ENCODE data around the gene LILRA2.
"Not testable (repeated sequence)": the region's sequence is repeated elsewhere in the genome, so short reads cannot be mapped to it uniquely, and the experiment has no call there.

The LILRA2 gene

DNA sequence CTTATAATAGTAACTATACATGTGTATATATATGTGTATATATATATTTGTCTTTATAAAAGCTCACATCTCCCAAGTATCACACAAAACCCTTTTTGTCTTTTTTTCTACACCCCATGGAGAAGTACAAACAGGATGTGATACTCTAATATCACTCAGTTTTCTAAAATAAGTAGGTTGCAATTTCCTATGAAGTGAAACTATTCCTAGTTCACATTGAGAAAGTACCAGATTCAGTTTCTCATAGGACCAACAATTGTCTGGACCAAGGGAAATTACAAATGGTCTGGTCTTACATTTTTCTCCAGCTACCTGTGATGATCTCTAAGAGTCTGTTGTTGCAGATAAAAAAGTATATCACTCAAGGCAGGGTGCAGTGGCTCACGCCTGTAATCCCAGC is 38.8 kb downstream of the LILRA2 start:
- DNase-seq: no peak

DNA sequence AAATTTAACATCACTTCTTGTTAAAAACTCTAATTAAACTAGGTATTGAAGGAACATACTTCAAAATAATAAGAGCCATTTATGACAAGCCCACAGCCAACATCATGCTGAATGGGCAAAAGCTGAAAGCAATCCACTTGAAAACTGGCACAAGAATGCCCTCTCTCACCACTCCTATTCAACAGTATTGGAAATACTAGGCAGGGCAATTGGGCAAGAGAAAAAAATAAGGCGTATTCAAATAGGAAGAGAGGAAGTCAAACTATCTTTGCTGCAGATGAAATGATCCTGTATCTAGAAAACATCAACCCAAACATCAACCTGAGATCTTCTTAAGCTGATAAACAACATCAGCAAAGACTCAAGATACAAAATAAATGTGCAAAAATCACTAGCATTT is 41.1 kb downstream of the LILRA2 start:
- no peak for DNase-seq

DNA sequence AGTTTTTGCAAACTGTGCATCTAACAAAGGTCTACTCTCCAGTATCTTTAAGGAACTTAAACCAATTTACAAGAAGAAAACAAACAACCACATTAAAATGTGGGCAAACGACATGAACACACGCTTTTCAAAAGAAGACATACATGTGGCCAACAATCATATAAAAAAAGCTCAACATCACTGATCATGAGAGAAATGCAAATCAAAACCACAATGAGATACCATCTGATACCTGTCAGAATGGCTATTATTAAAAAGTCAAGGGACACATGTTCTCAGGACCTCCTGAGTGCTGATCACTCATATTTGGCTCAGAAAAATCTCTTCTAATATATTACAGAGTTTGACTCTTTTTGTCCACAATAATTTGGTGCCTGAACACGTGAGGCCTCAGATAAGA is 42.5 kb downstream of the LILRA2 start:
- DNase-seq: no peak

DNA sequence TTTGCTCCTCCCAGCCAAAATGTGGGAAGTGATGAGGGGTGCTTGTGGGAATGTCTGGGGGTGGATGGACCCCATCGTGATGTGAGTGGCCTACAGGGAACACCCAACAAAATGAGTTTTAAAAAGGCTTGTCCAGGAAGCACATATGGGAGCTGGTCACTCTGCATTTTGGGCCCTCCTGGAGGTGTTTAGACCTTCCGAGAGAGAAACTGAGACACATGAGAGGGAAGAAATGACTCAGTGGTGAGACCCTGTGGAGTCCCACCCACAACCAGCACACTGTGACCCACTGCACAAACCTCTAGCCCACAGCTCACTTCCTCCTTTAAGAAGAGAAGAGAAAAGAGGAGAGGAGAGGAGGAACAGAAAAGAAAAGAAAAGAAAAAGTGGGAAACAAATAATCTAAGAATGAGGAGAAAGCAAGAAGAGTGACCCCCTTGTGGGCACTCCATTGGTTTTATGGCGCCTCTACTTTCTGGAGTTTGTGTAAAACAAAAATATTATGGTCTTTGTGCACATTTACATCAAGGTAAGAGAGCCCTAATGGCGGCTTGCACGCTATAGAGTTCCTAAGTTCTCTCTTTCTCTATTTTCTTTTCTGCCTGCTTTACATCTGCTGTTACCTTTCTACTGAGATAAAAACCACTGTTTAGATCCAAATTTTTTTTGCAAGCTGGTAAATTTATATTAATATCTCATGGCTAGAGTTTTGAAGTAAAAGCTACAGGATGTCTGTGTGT is 43.4 kb downstream of the LILRA2 start:
- DNase-seq: no peak

DNA sequence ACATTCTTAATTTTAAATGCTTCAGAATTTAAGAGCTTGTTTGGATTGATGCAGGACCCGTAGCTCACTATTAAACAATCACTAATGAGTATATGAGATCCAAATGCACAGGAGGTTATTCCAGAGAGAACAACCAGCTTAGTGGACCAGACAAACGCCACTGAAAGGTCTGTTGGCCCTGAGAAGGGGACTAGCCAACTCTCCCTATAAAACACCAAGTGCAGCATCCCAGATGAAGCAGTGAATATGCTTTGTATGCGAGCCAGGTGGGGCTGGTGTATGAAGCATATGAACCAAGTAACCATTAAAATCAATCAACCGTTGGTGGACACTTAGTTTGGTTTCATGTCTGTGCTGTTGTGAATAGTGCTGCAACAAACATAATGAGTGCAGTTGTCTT is 46.9 kb downstream of the LILRA2 start:
- DNase-seq: no peak

DNA sequence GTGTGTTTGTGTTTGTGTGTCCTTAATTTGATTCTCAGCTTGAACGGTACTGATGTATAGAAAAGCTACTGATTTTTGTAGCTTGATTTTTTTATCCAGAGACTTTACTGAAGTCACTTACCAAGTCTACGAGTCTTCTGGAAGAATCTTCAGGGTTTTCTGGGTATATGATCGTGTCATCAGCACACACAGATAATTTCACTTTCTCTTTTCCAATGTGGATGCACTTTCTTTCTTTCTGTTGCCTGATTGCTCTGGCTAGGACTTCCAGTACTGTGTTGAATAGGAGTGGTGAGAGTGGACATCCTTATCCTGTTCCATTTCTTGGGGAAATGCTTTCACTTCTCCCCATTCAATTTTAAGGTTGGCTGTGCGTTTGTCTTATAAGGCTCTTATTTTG is 48.8 kb downstream of the LILRA2 start:
- DNase-seq: no peak

DNA sequence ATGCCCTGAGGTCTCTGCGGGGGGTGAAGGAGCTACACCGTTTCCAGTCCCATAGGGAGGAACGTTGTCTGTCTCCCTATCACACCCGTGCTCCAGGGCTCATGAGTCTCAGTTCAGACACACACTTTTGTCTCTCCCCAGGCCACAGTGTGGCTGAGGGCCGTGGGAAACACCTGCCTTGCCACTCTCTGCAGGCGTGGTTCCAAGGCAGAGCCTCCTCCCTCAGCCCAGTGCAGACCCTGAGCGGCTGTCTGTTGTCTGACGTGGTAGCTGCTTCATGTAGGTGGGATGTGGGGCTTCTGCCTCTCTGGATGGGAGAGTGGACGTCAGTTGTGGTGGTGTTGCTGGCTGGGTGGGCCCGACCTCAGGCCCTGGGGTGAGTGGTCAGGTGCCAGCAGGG is 50.6 kb downstream of the LILRA2 start:
- DNase-seq: not testable (repeated sequence)

DNA sequence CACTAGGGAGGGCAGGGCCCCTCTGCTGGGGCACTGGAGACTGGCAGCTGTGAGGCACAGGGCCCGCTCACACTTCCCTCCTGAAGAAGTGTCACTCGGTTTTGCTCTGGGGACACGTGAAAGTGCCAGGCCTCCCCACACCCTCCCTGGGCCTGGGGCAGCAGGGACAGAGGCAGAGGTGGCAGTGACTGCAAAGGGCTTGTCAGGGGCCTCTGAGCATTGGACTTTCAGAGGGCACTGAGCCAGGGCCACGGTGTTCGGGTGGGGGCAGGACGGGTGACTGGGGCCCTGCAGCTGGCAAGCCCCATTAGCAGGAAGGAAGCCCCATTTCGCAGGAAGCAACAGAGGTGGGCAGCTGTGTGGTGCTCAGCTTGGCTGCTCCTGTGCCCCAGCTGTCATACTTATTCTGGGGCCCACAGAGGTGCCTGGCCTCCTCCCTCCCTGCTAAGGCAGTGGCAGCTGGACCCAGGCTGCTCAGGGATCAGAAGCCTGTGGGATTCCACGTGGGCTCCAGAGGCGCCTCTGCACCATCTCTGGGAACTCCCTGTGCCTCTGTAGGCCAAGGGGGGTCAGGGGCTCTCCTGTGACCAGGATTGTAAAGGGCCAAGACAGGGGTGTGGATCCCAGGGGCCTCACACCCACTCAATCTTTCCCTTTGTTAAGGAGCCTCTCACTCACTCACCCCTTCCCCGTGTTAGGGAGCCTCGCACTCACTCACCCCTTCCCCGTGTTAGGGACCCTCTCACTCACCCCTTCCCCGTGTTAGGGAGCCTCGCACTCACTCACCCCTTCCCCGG is 51.5 kb downstream of the LILRA2 start:
- not testable (repeated sequence) for DNase-seq

DNA sequence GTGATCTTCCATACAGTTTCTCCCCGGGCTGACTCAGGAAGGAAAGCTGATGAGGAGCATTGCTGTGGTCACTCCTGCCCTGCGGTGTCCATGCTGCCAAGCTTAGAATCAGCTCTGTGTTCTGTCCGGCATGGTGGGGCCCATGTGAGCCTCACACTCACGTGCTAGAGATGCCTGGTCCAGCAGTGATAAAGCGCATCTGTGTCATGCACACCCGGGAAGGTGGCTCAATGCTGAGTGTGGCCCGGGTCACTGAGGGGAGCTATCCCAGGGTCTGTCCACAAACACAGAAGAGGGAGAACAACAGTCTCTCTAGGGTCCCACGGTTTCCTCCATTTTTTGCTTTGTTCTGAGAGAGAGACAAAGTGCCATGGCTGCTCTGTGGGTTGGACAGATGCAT is 53.2 kb downstream of the LILRA2 start:
- DNase-seq: no peak

DNA sequence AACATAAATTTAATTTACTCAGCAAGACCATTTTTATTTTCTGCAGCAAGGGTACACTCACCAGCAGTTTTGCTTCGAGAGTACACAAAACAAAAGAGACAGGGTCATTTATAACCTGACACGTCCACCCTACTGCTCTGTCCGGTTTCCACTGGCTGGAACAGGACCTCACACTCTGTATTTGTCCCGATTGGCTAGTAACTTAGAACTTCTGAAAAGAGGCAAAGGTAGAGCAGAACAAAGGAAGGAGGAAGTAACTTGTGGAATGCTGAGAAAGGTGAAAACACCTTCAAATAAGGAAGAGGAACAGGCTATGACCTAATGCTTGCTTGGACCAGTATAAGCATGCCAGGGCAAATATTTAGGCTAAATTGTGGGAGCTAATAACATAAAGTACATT is 54.3 kb downstream of the LILRA2 start:
- DNase-seq: not testable (repeated sequence)

DNA sequence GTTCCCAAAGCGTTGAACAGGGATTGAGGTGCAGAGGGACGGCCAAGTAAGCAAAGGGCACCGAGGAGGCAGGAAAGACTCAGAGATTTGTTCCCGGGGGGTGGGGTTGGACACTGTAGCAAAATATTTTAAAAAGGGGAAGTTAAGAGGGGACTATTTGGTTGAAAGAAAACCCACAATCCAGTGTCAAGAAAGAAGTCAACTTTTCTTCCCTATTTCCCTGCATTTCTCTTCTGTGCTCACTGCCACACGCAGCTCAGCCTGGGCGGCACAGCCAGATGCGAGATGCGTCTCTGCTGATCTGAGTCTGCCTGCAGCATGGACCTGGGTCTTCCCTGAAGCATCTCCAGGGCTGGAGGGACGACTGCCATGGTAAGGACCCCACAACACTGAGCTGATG is 56.7 kb downstream of the LILRA2 start, which contains the start of gene LILRB1:
Gene LILRB1, plus strand, starts transcription at position 223 of the 400 bp plus-strand sequence. CDS start 590 bp downstream, outside the sequence.
- DNase-seq: not testable (repeated sequence)

DNA sequence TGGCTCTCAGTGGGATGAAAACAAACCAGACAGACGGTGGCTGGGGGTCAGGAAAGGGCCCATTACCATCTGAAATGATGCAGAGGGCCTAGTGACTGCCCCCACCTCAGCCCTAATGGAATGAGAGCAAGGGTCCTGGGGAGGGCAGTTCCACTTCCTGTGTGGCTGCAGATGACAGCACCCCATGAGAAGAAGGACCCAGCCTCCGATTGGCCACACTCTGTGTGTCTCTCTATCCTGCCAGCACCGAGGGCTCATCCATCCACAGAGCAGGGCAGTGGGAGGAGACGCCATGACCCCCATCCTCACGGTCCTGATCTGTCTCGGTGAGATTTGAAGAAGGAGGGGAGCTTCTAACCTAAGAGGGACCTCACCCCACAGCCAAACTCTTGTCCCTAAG is 57.2 kb downstream of the LILRA2 start:
- no peak for DNase-seq

DNA sequence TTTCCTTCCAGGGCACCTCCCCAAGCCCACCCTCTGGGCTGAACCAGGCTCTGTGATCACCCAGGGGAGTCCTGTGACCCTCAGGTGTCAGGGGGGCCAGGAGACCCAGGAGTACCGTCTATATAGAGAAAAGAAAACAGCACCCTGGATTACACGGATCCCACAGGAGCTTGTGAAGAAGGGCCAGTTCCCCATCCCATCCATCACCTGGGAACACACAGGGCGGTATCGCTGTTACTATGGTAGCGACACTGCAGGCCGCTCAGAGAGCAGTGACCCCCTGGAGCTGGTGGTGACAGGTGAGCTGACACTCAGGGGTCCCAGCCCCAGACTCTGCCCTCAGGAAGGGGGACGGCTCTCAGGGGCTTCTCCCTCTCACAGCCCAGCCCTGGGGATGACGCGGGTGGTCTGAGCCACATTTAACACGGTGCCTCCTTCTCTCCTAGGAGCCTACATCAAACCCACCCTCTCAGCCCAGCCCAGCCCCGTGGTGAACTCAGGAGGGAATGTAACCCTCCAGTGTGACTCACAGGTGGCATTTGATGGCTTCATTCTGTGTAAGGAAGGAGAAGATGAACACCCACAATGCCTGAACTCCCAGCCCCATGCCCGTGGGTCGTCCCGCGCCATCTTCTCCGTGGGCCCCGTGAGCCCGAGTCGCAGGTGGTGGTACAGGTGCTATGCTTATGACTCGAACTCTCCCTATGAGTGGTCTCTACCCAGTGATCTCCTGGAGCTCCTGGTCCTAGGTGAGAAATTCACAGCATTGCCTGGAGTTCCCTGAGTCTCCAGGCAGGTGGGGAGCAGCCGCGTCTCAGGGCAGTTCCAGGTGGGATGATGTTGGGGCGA is 58.1 kb downstream of the LILRA2 start:
- not testable (repeated sequence) for DNase-seq

DNA sequence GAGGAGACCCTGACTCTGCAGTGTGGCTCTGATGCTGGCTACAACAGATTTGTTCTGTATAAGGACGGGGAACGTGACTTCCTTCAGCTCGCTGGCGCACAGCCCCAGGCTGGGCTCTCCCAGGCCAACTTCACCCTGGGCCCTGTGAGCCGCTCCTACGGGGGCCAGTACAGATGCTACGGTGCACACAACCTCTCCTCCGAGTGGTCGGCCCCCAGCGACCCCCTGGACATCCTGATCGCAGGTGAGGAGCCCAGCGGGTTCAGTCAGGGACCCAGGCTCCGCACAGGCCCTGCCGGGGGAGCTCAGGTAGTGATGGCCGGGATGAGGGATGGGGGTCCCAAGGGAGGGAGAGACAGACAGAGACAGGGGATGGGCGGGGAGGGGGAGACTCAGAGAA is 58.9 kb downstream of the LILRA2 start:
- DNase-seq: not testable (repeated sequence)

DNA sequence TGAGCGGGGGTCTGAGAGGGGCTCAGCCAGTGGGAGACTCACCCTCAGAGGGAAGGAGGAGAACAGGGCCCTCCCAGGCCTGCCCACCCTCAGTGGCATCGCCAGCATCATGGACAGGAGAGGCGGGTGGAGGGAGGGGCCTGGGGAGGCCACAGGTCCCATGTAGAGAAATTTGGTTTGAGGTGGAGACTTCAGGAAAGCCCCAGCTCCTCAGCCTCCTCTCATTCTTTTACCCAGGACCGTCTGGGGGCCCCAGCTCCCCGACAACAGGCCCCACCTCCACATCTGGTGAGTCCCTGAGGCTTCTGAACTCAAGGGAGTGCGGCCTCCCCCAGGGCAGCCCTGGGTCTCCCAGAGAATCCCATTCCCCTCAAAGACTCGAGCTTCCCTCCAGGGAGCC is 59.8 kb downstream of the LILRA2 start:
- no peak for DNase-seq

DNA sequence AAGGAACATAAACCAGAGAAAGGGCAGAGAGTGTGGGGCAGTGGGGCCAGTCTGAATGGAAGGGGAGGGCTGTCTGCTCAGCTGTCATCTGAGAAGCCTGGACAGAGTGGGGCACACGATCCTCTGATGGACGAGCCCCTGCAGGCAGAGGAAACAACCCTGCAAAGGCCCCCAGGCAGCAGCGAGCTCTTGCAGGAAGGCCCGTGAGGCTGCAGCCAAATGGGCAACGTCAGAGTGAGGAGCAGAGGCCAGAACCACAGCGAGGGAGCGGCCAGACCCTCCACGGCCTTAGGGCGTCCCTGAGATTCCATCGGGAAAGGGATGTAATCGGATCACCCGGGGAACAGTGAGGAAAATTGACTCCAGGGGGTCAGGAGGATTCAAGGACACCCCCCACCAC is 62.5 kb downstream of the LILRA2 start:
- DNase-seq: not testable (repeated sequence)

DNA sequence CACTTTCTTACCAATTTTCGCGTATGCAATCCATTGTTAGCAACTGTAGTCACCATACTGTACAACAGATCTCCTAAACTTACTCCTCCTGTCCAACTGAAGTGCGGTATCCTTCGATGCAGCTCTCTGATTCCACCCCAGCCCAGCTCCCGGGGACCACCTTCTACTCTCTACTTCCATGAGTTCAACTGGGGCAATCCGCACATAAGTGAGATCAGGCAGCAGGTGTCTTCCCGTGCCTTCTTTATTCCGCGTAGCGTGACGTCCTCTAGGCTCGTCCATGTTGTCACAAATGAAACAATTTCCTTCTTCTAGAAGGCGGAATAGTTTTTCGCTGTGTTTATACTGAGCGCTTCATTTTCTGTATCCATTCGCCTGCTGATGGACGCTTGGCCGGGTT is 65.1 kb downstream of the LILRA2 start:
- DNase-seq: no peak

All from GOT3 (cell line).